Pancreas (tissue), 10 donors: ENCODE data around the gene IER5L. TPM values are rescaled to one million over a fixed set of nuclear protein-coding genes. Genes with fewer than 3 reads are reported as not detected.
A peak's percentile ranks its signal among the peaks of the same experiment; 100 is the strongest.
"Not testable (repeated sequence)": the region's sequence is repeated elsewhere in the genome, so short reads cannot be mapped to it uniquely, and the experiment has no call there.

ENCODE experiments used
- ATAC-seq, 4 donors: fragments of 200-7000 bp; cut with Tn5 transposase; one replicate each; pipeline versions ENCODE4 v1.8.0 to v1.9.1; 2020; ENCODE audit warnings: mild to moderate bottlenecking in 4 of 4, moderate library complexity in 4 of 4
- DNase-seq, 6 donors: peaks; one replicate each; pipeline ENCODE4 v3.0.0-alpha.2; 2020
- FAIRE-seq: peaks from 2 replicates; lab custom pipeline; 2012; peaks lifted over from hg19 to GRCh38; lab: Jason Lieb, UNC
- H3K27ac ChIP-seq, 4 donors: fragments of 200-600 bp; sonication (generic); 1 replicate in 3 of 4; 2 replicates in 1 of 4; pipeline versions ENCODE4 v1.5.0 to v1.8.0; 2020
- H3K27me3 ChIP-seq, 4 donors: fragments of 200-600 bp; one replicate each; pipeline ENCODE4 v1.8.0; 2021
- H3K36me3 ChIP-seq, 3 donors: fragments of 200-600 bp; sonication (generic) in 1 of 3; one replicate each; pipeline versions ENCODE4 v1.5.0 to v1.8.0; 2020 to 2021
- H3K4me1 ChIP-seq, 3 donors: fragments of 200-600 bp; one replicate each; pipeline ENCODE4 v1.8.0; 2021
- H3K4me3 ChIP-seq, 4 donors: fragments of 200-600 bp; sonication (generic) in 2 of 4; one replicate each; pipeline versions ENCODE4 v1.5.0 to v1.8.0; 2020 to 2021
- H3K9me3 ChIP-seq, 4 donors: fragments of 200-600 bp; one replicate each; pipeline ENCODE4 v1.8.0; 2021
- WGBS, 2 donors: extraction: QIAGEN DNeasy Blood & Tissue Kit; methylation state at CpG; one replicate each; pipeline ENCODE4 v1.1.7; 2013; 5-methylcytosine and 5-hydroxymethylcytosine counted together
- intact Hi-C, 3 donors: fragments of 100-400 bp; cut with DNase I; formaldehyde crosslinking; loops; one replicate each; pipeline versions ENCODE4 v1.11.1 to v1.14.2; 2022
- polyA plus RNA-seq, 2 donors: library from polyadenylated mRNA; stranded (reverse); fragments of 200-250 nt; gene quantifications; one replicate each; pipeline ENCODE4 v1.2.3, GENCODE V29; 2013
- total RNA-seq, 6 donors: library from RNA; stranded (reverse); fragmentation: NEBNext Ultra II Directional in 4 of 6; extraction: Animal tissue kit (Norgen Biotek cat#: 25700) in 4 of 6; gene quantifications; one replicate each; pipeline versions ENCODE4 v1.2.1 to v1.2.4, GENCODE V29; 2021 to 2023
- TF ChIP-seq, protein P1 (sequence below), 4 donors: fragments of 200-600 bp; sonication (generic) in 3 of 4; IDR thresholded peaks; one replicate each; pipeline versions ENCODE4 v1.5.0 to v1.8.0; 2021; ENCODE audit warnings: antibody characterized with exemption in 4 of 4
- donor health status: healthy with polysubstance abuse.
- donor health status: DM: no; HTN: no; CAD: no; lungs with moderate emphysema.
- donor health status: DM: no; HTN: no; CAD: no.
- donor health status: control.
- donor health status: control.
- donor health status: Bipolar disorder and iron deficiency.
- donor health status: DM: yes; HTN: yes; CAD: no.
- donor health status: DM: no; HTN: no; CAD: no.
- donor health status: DM: no; HTN: no; CAD: no.
- donor health status: DM: yes; HTN: yes; CAD: no.

Gene IER5L
- total and polyA plus RNA-seq, 8 donors: 1.8 to 14.3 (median 6.4) TPM

DNA sequence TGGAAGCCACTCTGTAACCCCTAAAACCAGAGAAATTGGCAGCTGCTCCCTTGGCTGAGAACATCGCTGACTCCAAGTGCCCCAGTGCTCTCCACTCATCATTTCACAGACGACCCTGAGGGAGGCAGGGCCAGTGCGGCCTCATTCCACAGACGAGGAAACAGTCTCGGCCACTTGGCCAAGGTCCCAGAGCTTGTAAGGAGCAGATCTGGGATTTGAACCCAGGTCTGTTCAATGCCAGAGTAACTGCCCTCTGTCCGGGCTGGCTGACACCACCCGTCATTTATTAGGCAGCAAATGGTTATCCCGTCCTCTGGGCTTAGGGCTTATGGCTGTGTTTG is 19.9 kb upstream of the IER5L start:
- H3K4me3 ChIP-seq: no peak overlapping the region
- no peaks in the 10 kb centered on the region for H3K9me3 ChIP-seq
- no peaks in the 10 kb centered on the region for H3K4me1 ChIP-seq
- H3K36me3 ChIP-seq: no peaks in the 10 kb centered on the region
- FAIRE-seq: no peak
- H3K27ac ChIP-seq: peak overlapping the region in 2 of 4 donors; percentile 36 to 41
- H3K27me3 ChIP-seq: no peaks in the 10 kb centered on the region
- whole genome bisulfite sequencing, 2 donors: 34 to 35% methylated on average over 8 of the region's 8 CpGs
- intact Hi-C loops: no loop called here
- ATAC-seq: no peak
- TF ChIP-seq, protein P1, sequence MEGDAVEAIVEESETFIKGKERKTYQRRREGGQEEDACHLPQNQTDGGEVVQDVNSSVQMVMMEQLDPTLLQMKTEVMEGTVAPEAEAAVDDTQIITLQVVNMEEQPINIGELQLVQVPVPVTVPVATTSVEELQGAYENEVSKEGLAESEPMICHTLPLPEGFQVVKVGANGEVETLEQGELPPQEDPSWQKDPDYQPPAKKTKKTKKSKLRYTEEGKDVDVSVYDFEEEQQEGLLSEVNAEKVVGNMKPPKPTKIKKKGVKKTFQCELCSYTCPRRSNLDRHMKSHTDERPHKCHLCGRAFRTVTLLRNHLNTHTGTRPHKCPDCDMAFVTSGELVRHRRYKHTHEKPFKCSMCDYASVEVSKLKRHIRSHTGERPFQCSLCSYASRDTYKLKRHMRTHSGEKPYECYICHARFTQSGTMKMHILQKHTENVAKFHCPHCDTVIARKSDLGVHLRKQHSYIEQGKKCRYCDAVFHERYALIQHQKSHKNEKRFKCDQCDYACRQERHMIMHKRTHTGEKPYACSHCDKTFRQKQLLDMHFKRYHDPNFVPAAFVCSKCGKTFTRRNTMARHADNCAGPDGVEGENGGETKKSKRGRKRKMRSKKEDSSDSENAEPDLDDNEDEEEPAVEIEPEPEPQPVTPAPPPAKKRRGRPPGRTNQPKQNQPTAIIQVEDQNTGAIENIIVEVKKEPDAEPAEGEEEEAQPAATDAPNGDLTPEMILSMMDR (IDR thresholded peaks at IDR 0.05): no peak
- no peak for DNase-seq

DNA sequence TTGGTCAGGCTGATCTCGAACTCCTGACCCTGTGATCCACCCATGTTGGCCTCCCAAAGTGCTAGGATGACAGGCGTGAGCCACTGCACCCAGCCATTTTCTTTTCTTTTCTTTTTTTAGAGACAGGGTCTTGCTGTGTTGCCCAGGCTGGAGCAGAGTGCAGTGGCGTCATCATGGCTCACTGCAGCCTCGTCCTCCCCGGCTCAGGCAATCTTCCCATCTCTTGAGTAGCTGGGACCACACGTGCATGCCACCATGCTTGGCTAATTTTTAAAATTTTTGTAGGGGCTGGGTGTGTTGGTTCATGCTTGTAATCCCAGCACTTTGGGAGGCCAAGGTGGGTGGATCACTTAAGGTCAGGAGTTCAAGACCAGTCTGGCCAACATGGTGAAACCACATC is 19.0 kb upstream of the IER5L start:
- DNase-seq, H3K27me3 ChIP-seq, H3K4me1 ChIP-seq, H3K27ac ChIP-seq, H3K9me3 ChIP-seq, H3K36me3 ChIP-seq, H3K4me3 ChIP-seq, FAIRE-seq, intact Hi-C loops, ATAC-seq: not testable (repeated sequence)
- 80 to 91% methylated on average over 6 of the region's 6 CpGs for WGBS, 2 donors

DNA sequence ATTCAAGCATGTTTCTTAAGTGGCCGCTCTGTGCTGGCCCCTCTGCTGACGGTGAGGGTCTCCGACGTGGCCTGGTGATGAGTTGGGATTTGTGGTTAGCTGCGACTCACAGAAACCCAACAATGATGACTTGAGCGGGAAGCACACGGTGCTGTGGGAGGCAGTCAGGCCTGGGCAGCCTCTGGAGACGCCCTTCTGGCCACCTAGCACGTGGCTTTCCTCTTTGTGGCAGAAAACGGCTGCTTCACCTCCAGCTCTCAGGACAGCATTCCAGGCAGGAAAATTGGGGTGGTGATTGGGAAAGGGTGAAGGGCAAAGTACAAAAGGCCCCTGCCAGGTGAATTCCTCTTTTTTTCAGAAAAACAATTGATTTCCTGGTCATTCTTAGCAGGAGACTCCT is 17.5 kb upstream of the IER5L start:
- no peak overlapping the region for H3K27ac ChIP-seq
- H3K9me3 ChIP-seq: no peaks in the 10 kb centered on the region
- DNase-seq: no peak
- H3K4me1 ChIP-seq: no peaks in the 10 kb centered on the region
- no peaks in the 10 kb centered on the region for H3K36me3 ChIP-seq
- 81% methylated on average over 10 of the region's 10 CpGs for WGBS, 2 donors
- ATAC-seq: no peak
- TF ChIP-seq, protein P1 (IDR thresholded peaks at IDR 0.05): no peak
- H3K27me3 ChIP-seq: no peaks in the 10 kb centered on the region
- intact Hi-C loops: no loop called here
- no peak overlapping the region for H3K4me3 ChIP-seq
- no peak for FAIRE-seq

DNA sequence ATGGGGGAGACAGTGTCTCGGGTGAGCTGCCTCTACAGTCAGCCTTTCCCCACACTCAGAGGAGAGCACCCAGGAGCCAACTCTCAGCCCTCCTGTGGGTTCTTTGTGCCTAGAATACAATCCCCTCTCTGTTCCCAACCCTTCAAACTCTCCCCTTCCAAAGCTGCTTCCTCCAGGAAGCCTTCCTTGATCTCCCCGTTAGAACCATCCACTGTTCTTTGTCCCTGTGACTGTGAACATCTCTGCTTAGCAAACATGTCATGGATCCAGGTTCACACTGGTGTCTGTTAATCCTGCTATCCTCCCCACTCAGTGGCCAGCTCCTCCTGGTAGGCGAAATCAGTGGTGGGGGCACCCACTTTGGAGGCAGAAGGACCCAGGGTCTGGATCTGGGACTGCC is 16.2 kb upstream of the IER5L start:
- Histone ChIP-seq H3K27me3 (no peaks in the 10 kb centered on the region), H3K27ac (no peak overlapping the region), H3K4me3 (no peak overlapping the region), H3K4me1 (no peaks in the 10 kb centered on the region), H3K36me3 (no peaks in the 10 kb centered on the region), H3K9me3 (no peaks in the 10 kb centered on the region)
- DNase-seq: no peak
- intact Hi-C loops: no loop called here
- WGBS, 2 donors: 55 to 60% methylated on average over 3 of the region's 3 CpGs
- TF ChIP-seq, protein P1 (IDR thresholded peaks at IDR 0.05): no peak
- no peak for FAIRE-seq
- no peak for ATAC-seq

DNA sequence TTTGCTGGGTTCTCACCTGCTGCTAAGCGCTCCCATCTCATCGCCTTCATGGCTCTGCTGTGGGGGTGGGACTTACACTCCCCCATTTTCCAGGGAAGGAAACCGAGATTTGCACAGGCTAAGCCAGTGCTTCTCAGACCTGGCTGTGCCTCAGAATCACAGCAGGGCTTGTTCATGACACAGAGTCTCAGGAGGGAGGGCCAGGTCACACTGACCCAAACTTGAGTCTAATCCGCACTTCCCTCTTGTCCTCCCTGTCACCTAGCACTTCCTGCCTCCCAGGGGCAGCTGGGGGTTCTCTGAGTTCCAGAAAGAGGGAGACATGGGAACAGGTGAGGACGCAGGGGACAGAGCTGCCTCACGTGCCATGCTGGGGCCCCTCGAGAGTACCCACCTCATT is 15.6 kb upstream of the IER5L start:
- Histone ChIP-seq H3K27ac (no peak overlapping the region), H3K4me1 (no peaks in the 10 kb centered on the region), H3K9me3 (no peaks in the 10 kb centered on the region), H3K36me3 (no peaks in the 10 kb centered on the region), H3K4me3 (no peak overlapping the region), H3K27me3 (no peaks in the 10 kb centered on the region)
- FAIRE-seq: no peak
- TF ChIP-seq, protein P1 (IDR thresholded peaks at IDR 0.05): no peak
- ATAC-seq: no peak
- WGBS, 2 donors: 66 to 73% methylated on average over 7 of the region's 7 CpGs
- intact Hi-C loops: no loop called here
- no peak for DNase-seq

DNA sequence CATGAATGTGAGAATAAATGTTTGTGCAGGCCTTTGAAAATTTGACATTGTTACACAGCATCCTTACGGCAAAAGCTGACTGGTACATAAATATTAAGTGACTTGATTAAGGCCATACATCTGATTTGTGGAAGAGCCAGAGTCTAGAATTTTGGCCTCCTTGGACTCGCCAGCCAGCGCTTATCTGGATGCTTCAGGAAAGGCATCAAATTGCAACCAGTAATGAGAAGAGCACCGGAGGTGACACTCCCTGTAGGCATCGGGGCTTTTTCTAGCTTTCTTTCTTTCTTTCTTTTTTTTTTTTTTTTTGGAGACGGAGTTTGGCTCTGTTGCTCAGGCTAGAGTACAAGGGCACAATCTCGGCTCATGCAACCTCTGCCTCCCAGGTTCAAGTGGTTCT is 13.2 kb upstream of the IER5L start:
- TF ChIP-seq, protein P1 (IDR thresholded peaks at IDR 0.05): no peak
- intact Hi-C loops: no loop called here
- Histone ChIP-seq H3K4me3 (no peak overlapping the region), H3K36me3 (no peaks in the 10 kb centered on the region), H3K27me3 (no peaks in the 10 kb centered on the region), H3K4me1 (no peaks in the 10 kb centered on the region), H3K9me3 (no peaks in the 10 kb centered on the region), H3K27ac (no peak overlapping the region)
- no peak for ATAC-seq
- no peak for FAIRE-seq
- DNase-seq: no peak
- 91 to 93% methylated on average over 7 of the region's 7 CpGs for WGBS, 2 donors

DNA sequence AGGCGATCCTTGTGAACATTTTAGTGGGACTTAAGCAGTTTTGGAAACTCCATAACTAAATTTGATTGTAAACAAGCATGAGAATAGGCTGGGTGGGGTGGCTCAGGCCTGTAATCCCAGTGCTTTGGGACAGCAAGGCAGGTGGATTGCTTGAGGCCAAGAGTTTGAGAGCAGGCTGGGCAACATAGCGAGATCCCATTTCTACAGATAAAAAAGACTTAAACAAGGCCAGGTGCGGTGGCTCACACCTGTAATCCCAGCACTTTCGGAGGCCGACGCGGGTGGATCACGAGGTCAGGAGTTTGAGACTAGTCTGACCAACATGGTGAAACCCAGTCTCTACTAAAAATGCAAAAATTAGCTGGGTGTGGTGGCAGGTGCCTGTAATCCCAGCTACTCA is 11.9 kb upstream of the IER5L start:
- H3K9me3 ChIP-seq, H3K4me1 ChIP-seq, ATAC-seq, H3K27ac ChIP-seq, intact Hi-C loops, FAIRE-seq, H3K36me3 ChIP-seq, H3K4me3 ChIP-seq, H3K27me3 ChIP-seq, DNase-seq: not testable (repeated sequence)
- WGBS, 2 donors: 92 to 95% methylated on average over 8 of the region's 8 CpGs
